SJSA1 (cell line): ENCODE measurements around the gene TREX2. TPM values are rescaled to one million over a fixed set of nuclear protein-coding genes. Genes with fewer than 3 reads are reported as not detected.

ENCODE experiments used
- DNase-seq, 2 experiments: peaks; one replicate each; pipeline ENCODE4 v3.0.0-alpha.2; 2015 to 2020; ENCODE audit warnings: low spot score in 2 of 2, low read depth in 1 of 2
- H3K27ac ChIP-seq: fragments of 250-450 bp; sonication (Bioruptor Pico); 2 replicates; pipeline ENCODE4 v1.5.1; 2020; ENCODE audit warnings: mild to moderate bottlenecking, moderate library complexity
- H3K27me3 ChIP-seq: fragments of 250-450 bp; sonication (Bioruptor Pico); replicated peaks from 2 replicates; pipeline ENCODE4 v1.5.1; 2020; ENCODE audit warnings: mild to moderate bottlenecking, moderate library complexity
- H3K36me3 ChIP-seq: fragments of 250-450 bp; sonication (Bioruptor Pico); 2 replicates; pipeline ENCODE4 v1.5.1; 2020; ENCODE audit warnings: mild to moderate bottlenecking
- H3K4me1 ChIP-seq: fragments of 250-450 bp; sonication (Bioruptor Pico); replicated peaks from 2 replicates; pipeline ENCODE4 v1.6.1; 2021; ENCODE audit warnings: mild to moderate bottlenecking
- H3K4me3 ChIP-seq: fragments of 250-450 bp; sonication (Bioruptor Pico); 2 replicates; pipeline ENCODE4 v1.5.1; 2020; ENCODE audit warnings: mild to moderate bottlenecking
- H3K9me3 ChIP-seq: fragments of 250-450 bp; sonication (Bioruptor Pico); replicated peaks from 2 replicates; pipeline ENCODE4 v1.5.1; 2020; ENCODE audit warnings: mild to moderate bottlenecking
- total RNA-seq: library from RNA; depleted of rRNA; stranded (reverse); fragments of >200 nt; shearing (Covaris generic); gene quantifications from 2 replicates; pipeline ENCODE4 v1.2.3, GENCODE V29; 2014

Gene TREX2
- total RNA-seq, 1 experiment from 2014 or later, result 0.39 TPM

DNA sequence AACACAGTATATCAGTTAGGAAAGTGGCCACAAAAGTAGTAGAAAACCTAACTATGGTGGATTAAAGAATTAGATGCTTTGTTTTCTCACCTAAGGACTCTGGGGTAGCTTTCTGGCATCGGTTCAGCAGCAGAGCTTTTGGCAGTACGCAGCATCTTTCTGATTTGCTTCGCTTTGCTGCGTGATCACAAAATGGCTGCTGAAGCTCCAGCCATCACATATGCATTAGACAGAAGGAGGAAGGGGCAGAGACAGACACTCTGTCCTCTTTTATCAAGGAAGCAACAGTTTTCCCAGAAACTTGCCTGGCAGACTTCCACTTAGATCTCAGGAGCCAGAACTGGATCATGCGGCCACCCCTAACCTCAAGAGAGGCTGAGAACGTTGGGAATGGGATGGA, 15.1 kb downstream of the TREX2 start:
- no peaks in the 10 kb centered on the region for H3K27me3 ChIP-seq
- H3K36me3 ChIP-seq, result no peaks in the 10 kb centered on the region

DNA sequence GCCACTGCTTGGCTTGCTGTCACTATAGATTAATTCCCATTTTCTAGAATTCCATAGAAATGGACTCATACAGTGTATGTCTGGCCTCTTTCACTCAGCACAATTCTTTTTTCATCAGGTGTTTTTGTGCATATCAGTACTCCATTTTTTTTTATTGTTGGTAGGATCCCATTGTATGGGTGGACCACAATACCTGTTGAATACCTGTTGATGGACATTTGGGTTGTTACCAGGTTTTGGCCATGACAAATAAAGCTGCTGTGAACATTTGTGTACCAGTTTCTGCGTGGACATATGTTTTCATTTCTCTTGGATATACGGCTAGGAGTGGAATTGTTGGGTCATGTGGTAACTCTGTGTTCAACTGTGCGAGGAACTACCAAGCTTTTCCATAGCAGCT, 19.7 kb downstream of the TREX2 start:
- H3K27me3 ChIP-seq, result no peaks in the 10 kb centered on the region
- H3K36me3 ChIP-seq, result no peaks in the 10 kb centered on the region
- H3K4me1 ChIP-seq, result no peaks in the 10 kb centered on the region
- no peak for DNase-seq
- H3K9me3 ChIP-seq, result no peaks in the 10 kb centered on the region
- H3K4me3 ChIP-seq, result no peak overlapping the region
- H3K27ac ChIP-seq, result no peak overlapping the region

More for the DNA sequence above, 15.1 kb downstream of the TREX2 start:
- no peaks in the 10 kb centered on the region for H3K4me1 ChIP-seq
- no peak overlapping the region for H3K4me3 ChIP-seq
- H3K9me3 ChIP-seq, result no peaks in the 10 kb centered on the region
- no peak overlapping the region for H3K27ac ChIP-seq
- no peak for DNase-seq

DNA sequence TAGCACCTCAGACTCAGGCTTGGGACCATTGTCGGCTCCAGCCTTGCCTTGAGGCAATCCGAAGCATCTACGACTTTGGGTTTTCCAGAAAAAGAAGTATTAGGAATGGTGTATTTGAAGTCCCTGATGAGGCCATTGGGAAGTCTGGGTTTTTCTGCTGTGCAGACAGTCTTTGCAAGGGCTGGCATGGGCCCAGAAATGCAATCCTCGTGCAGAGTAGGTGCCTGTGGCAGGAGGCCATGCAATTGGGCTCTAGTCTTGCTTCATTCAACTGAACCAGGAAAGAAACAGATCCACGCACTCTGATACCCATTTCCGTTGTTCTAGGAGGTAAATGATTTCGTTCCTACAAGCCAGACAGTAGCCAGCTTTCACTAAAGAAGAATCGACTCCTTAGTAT, 22.2 kb downstream of the TREX2 start:
- no peaks in the 10 kb centered on the region for H3K27me3 ChIP-seq
- no peaks in the 10 kb centered on the region for H3K4me1 ChIP-seq
- no peak overlapping the region for H3K27ac ChIP-seq
- no peaks in the 10 kb centered on the region for H3K36me3 ChIP-seq
- H3K9me3 ChIP-seq, result no peaks in the 10 kb centered on the region
- DNase-seq, result no peak
- H3K4me3 ChIP-seq, result no peak overlapping the region

DNA sequence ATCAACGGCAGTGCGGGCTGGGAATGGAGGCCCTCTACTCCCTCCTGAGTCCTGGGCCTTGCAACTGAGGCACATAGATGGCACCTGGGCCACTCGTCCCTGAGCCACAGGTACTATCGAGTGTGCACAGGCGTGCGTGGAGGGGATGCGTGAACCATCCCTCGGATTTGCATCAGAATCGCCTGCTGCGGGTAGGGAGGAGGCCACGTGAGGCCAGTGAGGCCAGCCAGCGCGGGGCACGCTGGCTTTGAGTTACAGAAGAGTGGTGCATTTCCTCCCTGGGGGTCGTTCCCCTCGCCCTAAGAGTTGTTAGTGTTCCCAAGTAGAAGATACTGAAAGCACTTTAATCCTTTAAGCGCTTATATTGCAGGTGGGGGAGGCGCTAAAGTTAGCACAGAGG, 24.0 kb downstream of the TREX2 start:
- Histone ChIP-seq H3K4me3 (no peak overlapping the region), H3K27ac (no peak overlapping the region), H3K4me1 (no peaks in the 10 kb centered on the region), H3K9me3 (no peaks in the 10 kb centered on the region), H3K36me3 (no peaks in the 10 kb centered on the region), H3K27me3 (no peaks in the 10 kb centered on the region)
- DNase-seq, result peak in 1 of 2 experiments; percentile 16

DNA sequence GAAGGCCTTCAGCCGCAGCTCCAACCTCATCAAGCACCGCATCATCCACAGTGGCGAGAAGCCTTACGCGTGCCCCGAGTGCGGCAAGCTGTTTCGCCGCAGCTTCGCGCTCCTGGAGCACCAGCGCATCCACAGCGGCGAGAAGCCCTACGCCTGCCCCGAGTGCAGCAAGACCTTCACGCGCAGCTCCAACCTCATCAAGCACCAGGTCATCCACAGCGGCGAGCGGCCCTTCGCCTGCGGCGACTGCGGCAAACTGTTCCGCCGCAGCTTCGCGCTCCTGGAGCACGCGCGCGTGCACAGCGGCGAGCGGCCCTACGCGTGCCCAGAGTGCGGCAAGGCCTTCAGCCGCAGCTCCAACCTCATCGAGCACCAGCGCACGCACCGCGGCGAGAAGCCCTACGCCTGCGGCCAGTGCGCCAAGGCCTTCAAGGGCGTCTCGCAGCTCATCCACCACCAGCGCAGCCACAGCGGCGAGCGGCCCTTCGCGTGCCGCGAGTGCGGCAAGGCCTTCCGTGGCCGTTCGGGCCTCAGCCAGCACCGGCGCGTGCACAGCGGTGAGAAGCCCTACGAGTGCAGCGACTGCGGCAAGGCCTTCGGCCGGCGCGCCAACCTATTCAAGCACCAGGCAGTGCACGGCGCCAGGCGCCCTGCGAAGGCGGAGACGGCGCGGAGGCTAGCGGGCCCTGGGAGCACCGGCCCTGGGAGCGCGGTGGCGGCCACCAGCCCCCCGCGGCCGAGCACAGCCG, 24.8 kb downstream of the TREX2 start:
- Histone ChIP-seq H3K27ac (no peak overlapping the region), H3K4me1 (no peaks in the 10 kb centered on the region), H3K9me3 (no peaks in the 10 kb centered on the region), H3K4me3 (no peak overlapping the region), H3K36me3 (no peaks in the 10 kb centered on the region), H3K27me3 (no peaks in the 10 kb centered on the region)
- peak in 1 of 2 experiments; percentile 30 for DNase-seq

DNA sequence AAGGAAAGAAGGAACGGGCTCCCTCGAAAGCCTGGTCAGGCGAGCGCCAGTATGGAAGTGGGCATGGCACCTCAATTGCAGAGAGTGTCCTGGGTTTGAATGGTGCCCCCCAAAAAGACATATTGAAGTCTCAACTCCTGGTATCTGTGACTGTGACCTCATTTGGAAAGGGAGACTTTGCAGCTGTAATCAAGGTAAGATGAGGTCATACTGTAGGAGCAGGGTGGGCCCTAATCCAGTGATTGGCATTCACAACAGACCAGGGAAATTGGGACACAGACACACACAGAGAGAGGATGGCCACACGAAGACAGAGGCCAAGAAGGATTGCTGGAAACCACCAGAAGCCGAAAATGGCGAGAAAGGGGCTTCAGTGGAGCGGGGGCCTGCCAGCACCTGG, 28.2 kb downstream of the TREX2 start:
- no peak overlapping the region for H3K27ac ChIP-seq
- no peak for DNase-seq
- H3K4me1 ChIP-seq, result no peaks in the 10 kb centered on the region
- no peaks in the 10 kb centered on the region for H3K36me3 ChIP-seq
- no peak overlapping the region for H3K4me3 ChIP-seq
- no peaks in the 10 kb centered on the region for H3K9me3 ChIP-seq
- H3K27me3 ChIP-seq, result no peaks in the 10 kb centered on the region

DNA sequence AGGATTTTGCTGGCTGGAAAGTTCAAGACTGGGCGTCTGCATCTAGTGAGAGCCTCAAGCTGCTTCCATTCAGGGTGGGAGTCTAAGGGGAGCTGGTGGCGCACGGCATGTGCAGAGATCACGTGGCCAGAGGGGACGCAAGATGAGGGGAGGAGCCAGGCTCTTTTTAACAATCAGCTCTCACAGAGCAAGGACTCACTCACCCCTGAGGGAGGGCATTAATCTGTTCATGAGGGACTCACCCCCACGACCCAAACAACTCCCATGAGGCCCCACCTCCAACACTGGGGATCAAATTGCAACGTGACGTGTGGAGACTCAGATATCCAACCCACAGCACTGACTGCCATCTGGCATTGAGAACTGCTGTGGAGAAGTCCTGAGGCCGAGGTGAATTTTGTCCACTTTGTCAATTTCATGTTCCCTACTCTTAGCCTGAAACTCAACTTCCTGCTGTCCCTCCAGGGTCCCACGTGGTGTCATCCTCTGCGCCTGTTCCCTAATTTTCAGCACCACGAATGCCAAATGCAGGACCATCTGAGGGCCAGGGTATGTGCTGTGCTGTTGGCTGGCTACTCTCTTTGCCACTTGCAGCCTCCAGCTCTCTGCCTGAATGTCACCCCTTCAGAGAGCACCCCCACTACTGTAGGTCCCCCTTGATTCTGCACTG, 28.9 kb downstream of the TREX2 start:
- H3K4me1 ChIP-seq, result no peaks in the 10 kb centered on the region
- no peaks in the 10 kb centered on the region for H3K9me3 ChIP-seq

DNA sequence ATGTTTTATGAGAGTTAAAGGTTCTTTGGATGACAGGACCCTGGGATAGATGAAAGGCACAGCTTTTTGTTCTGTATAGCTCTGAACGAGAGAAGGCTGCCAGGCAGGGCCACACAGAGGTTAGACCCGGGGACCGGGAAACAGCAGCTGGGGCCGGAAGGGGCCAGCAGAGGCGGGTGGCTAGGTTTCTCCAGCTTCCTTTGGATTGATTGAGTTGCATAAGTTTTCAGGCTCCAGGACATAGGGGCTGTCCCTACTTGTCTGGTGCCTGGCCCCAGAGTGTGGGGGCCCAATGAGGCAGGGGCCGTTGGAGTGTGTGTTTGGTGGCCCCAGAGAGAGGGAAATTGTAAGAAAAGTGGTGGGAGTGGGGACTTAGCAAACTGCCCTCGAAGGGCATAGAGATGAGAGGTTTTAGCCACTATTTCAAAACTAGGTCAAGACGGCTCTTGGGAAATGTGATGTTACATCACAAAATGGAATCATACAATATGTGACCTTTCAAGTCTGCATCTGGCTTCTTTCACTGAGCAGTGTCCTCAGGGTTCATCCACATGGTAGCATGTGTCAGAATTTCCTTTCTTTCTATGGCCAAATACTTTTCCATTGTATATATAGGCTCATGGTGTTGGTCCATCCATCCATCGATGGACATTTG, 30.9 kb downstream of the TREX2 start:
- 0 out of 2 replicates have a peak, but pooled peaks cover 12% of the 10 kb centered on the region for H3K27me3 ChIP-seq
- no peaks in the 10 kb centered on the region for H3K9me3 ChIP-seq
- no peak for DNase-seq
- H3K27ac ChIP-seq, result no peak overlapping the region
- no peaks in the 10 kb centered on the region for H3K36me3 ChIP-seq
- no peaks in the 10 kb centered on the region for H3K4me1 ChIP-seq
- no peak overlapping the region for H3K4me3 ChIP-seq

More for the DNA sequence above, 28.9 kb downstream of the TREX2 start:
- Histone ChIP-seq H3K36me3 (no peaks in the 10 kb centered on the region), H3K4me3 (no peak overlapping the region), H3K27ac (no peak overlapping the region), H3K27me3 (0 out of 2 replicates have a peak, but pooled peaks cover 6% of the 10 kb centered on the region)
- no peak for DNase-seq

DNA sequence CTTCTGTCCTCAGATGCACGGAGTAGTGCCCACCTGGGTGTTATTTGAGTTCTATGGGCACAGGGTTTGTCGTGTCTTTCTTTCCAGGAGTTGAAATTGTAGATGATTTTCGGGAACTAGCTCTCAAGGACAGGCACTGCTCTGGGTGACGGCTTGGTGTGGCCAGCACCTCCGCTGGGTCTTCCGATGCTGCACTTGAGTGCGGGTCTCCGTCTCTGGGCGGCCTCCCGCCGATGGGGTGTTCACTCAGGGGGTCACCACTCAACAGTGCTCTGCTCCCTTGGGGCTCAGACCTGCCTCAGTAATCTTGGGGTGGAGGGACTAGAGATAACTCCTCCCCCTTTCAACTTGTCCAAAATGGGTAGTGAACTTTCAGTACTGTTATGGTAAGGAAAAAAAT, 32.1 kb downstream of the TREX2 start:
- no peak overlapping the region for H3K4me3 ChIP-seq
- no peaks in the 10 kb centered on the region for H3K4me1 ChIP-seq
- H3K9me3 ChIP-seq, result no peaks in the 10 kb centered on the region
- 0 out of 2 replicates have a peak, but pooled peaks cover 12% of the 10 kb centered on the region for H3K27me3 ChIP-seq
- no peak for DNase-seq
- H3K27ac ChIP-seq, result no peak overlapping the region
- H3K36me3 ChIP-seq, result no peaks in the 10 kb centered on the region

DNA sequence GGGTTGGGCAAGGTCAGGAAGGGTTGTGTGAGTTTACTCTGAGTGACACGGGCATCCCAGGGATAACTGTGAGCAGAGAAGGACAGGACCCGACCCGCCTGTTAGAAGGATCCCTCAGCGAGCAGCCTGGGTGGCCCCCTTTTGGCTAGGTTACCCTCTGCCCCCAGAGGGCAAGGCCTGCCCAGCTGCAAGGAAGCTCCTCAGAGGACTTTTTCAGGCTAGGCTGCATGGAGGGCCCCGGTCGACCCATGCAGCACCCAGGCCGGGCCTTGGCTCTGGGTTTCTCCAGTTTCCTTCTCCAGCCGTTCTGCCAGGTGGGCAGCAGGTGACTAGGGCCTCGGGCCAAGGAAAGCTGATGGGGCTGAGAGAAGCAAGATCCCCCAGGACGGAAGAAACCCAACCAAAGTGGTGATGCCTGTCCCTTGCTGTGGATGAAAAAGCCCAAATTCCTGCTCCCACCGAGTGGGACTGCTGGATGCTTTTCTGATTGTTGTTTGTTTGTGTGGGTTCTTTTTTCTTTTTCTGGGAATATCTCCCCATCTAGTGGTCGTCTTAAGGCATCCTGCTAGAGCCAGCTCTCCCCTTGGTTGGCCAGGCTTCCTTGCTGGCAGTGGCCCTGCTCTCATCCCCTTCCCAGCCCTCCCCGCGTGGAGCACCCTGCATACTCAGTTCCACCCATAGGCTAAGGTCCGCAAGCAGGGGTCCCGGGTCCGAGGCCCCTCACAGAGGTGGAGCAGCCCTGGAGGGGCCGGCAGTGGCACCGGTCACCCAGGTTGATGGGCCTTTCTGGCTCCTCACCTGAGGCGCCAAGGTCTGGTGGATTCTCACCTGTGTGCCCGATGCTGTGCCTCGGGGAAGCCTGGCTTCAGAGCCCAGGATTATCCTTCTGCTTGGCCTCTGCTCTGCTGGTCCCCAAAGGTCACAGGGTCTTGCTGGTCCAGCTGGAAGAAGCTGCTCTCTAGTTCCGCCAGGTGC, 32.8 kb downstream of the TREX2 start:
- DNase-seq, result no peak
- H3K27ac ChIP-seq, result no peak overlapping the region
- H3K4me3 ChIP-seq, result no peak overlapping the region
- no peaks in the 10 kb centered on the region for H3K4me1 ChIP-seq
- 0 out of 2 replicates have a peak, but pooled peaks cover 12% of the 10 kb centered on the region for H3K27me3 ChIP-seq
- no peaks in the 10 kb centered on the region for H3K36me3 ChIP-seq
- no peaks in the 10 kb centered on the region for H3K9me3 ChIP-seq

DNA sequence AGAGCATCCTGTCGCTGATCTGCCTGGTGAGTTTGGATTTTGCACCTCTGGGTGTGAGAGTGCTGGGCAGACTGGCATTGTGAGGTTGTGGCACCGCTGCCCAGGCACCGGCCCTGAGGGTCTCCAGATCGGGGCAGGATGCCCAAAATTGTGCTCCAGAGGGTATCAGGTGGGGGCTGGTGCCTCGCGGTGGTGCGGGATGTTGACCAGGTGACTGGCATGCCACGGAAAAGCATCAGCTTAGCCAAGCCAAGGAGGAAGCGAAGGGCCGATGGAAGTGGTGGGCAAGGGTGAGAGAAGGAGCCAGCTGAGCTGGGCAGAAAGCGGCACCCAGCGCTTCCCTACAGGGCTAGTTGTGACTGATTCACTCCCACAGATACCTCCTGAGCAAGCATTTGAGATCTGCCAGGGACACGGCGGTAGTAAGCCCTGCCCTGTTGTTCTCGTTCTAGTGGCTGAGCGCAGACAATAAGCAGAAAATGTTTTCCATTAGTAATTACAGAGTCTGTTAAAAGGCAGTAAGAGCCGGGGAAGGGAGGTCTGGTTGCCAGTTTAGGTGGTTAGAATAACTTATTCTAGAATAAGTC, 33.8 kb downstream of the TREX2 start:
- Histone ChIP-seq H3K27ac (no peak overlapping the region), H3K4me3 (no peak overlapping the region), H3K9me3 (no peaks in the 10 kb centered on the region), H3K4me1 (no peaks in the 10 kb centered on the region), H3K36me3 (no peaks in the 10 kb centered on the region), H3K27me3 (0 out of 2 replicates have a peak, but pooled peaks cover 12% of the 10 kb centered on the region)
- no peak for DNase-seq

DNA sequence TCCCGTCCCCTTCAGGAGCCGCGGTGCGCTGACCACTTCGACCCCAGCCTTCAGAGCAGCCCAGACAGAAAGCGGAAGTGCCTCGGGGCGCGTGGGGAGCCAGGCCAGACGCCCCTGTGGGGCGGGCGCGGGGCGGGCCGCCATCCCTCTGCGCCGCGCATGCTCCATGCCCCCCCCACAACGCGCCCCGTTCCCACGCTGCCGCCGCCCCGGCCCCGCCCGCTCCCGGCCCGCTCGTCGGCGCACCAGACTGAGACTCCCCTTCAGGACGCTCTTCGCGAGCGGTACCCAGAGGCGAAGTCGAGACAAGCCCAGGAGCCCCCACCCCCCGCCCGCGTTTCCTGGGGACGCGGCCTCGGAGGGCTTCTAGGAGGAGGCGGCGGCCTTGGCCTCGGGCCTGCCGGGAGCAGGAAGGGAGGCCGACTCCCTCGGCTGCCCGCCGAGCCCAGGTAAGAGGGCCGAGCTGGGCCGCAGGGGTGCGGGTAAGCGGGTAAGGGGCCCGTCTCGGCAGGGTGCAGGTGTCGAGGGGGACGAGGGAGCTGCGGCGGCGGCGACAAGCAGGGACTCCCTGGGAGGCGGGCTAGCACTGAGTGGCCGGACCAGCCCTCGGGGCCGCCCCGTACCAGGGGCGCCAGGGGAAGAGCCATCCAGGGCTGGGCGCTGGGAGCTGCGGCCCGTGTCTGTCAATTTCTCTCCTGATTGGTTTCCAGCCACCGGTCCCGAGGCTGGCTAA, 34.4 kb downstream of the TREX2 start, which contains the start of gene ZFP92:
TSS of gene ZFP92 (plus strand) at position 218 of the 733 bp plus-strand sequence. CDS start 6,851 bp downstream, outside the sequence.
- no peaks in the 10 kb centered on the region for H3K9me3 ChIP-seq
- H3K36me3 ChIP-seq, result no peaks in the 10 kb centered on the region
- no peak for DNase-seq
- H3K27me3 ChIP-seq, result 0 out of 2 replicates have a peak, but pooled peaks cover 12% of the 10 kb centered on the region
- H3K4me3 ChIP-seq, result no peak within 1 kb of the TSS
- no peaks in the 10 kb centered on the region for H3K4me1 ChIP-seq
- H3K27ac ChIP-seq, result no peak within 1 kb of the TSS
